Prostate gland (tissue), 2 donors: ENCODE results near the gene MARS1.

Source experiments
- POLR2A ChIP-seq: fragments of 450-650 bp; IDR thresholded peaks from one replicate; pipeline ENCODE4 v1.6.1; 2016; ENCODE audit warnings: antibody characterized with exemption, mild to moderate bottlenecking
- POLR2AphosphoS5 ChIP-seq: sonication (generic); formaldehyde crosslinking; IDR thresholded peaks from one replicate; pipeline ENCODE4 v1.6.1; 2017; ENCODE audit warnings: antibody characterized with exemption
- TF ChIP-seq, protein P1 (sequence below), 4 experiments: fragments of 200-600 bp in 2 of 4; fragments of 450-650 bp in 2 of 4; sonication (generic) in 2 of 4; IDR thresholded peaks; 1 replicate in 3 of 4; 2 replicates in 1 of 4; pipeline ENCODE4 v1.5.1; 2016 to 2019; ENCODE audit warnings: antibody characterized with exemption in 4 of 4, mild to moderate bottlenecking in 2 of 4, moderate library complexity in 2 of 4

DNA sequence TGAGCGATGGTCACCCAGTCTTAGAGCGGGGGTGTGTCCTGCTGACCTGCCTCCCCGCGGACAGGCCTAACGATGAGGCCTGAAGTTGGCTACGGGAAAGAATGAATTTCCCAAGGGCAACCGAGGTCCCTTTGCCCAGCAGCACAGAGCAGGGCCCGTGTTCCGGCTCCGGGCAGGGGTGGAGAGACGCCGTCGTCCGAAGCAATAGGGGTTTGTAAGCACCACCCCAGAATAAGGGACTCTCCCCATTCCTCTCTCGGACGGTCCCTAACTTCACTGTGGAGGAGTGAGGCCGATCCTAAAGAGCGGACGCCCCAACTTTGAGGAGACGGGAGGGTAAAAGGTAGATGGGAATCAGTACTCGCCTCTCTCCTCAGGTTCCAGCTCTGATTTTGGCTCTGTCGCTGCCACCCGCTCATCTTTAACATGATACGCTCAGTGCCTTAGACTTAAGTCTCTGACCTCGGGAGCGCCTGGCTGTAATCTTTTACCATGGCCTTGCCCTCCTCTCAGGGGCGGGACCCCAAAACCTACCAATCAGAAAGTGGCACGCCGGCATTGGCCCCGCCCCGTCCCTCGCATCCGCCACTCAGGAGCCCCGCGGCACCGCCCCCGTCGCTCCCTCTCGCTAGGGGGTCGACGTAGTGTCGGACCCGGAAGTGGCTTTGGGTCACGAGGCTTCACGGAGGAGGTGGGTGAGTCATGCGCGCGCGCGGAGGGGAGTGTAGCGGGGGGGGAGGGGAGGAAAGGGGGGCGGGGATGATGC lies 32.4 kb downstream of the MARS1 start, which contains the start of gene DDIT3:
- TF ChIP-seq, protein P1, sequence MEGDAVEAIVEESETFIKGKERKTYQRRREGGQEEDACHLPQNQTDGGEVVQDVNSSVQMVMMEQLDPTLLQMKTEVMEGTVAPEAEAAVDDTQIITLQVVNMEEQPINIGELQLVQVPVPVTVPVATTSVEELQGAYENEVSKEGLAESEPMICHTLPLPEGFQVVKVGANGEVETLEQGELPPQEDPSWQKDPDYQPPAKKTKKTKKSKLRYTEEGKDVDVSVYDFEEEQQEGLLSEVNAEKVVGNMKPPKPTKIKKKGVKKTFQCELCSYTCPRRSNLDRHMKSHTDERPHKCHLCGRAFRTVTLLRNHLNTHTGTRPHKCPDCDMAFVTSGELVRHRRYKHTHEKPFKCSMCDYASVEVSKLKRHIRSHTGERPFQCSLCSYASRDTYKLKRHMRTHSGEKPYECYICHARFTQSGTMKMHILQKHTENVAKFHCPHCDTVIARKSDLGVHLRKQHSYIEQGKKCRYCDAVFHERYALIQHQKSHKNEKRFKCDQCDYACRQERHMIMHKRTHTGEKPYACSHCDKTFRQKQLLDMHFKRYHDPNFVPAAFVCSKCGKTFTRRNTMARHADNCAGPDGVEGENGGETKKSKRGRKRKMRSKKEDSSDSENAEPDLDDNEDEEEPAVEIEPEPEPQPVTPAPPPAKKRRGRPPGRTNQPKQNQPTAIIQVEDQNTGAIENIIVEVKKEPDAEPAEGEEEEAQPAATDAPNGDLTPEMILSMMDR (IDR thresholded peaks at IDR 0.05) = peak in 2 of 4 experiments; percentile 25 to 31
- TF ChIP-seq POLR2A (peak; percentile 100), POLR2AphosphoS5 (peak; percentile 100)
